GM18861 (cell line): ENCODE data around the gene BORCS5.
"Not testable (repeated sequence)": the region's sequence is repeated elsewhere in the genome, so short reads cannot be mapped to it uniquely, and the experiment has no call there.

Source experiments
- ATAC-seq: cut with Tn5 transposase; IDR thresholded peaks from one replicate; pipeline ENCODE4 v1.9.1; 2021; ENCODE audit not compliant: unreplicated experiment

BORCS5 gene

DNA sequence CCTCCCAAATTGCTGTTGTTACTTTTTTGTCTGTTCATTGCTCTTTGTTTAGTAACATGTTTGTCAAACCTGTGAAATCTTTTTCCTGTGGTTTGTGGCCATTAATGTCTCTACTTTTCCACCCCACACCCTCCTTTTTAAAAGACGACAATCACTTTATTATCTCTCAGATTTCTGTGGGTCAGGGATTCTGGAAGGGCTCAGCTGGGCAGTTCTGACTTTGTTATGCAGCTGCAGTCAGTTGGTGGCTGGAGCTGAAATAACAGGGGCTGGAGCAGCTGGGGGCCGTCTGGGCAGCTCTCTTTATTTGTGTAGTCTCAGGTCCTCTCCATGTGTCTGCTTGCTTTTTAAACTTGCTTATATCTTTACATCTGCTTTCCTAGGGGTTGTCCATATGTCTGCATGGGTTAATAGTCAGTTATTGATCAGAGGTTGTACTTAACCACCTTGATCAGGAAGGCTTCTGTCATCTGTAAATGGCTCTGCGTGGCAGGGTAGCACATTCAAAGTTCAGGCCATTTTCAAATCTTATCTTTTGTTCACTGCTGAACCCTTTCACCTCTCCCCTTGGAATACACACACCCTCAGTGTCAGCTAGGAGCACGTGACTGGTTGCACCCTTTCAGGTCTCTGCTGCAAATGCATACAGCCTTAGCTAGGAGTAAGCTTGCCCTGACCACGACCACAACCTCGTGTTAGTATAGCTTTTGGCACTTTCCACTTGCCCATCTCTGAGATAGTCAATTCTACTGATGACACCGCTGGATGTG lies 27.9 kb downstream of the BORCS5 start:
- ATAC-seq: no peak

DNA sequence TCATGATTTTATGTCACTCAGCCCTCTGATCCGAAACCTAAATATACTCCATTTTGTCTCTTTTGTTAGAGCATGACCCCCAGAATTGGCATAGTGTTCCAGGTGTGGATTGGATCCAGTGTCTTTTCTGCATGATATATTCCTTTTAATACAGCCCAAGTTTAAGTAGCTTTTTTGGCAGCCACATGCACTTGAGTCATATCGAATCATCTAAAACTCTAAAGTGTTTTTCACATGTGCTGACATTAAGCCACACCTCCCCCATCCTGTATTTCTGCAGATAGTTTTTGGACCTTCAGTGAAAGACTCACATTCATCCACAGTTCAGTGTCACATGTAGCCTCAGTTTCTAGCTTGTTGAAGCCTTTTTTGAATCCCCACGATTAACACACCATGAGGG lies 30.6 kb downstream of the BORCS5 start:
- no peak for ATAC-seq

DNA sequence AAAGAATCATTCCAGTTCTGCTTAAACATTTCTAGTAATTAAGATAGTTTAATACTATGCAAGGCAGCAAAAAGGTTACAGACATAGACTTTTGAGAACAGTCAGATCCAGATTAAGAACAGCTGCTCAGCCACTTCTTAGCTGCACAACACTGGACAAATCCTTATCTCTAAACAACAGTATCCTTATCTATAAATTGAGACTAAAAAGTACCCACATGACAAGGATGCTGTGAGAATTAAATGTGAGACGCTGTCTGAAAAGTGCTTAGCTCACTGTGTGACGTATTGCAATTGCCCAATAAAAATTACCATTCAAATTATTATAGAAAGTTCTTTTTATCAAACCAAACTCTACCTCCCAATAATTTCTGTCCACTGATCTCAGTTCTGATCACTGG lies 35.5 kb downstream of the BORCS5 start:
- ATAC-seq: no peak

DNA sequence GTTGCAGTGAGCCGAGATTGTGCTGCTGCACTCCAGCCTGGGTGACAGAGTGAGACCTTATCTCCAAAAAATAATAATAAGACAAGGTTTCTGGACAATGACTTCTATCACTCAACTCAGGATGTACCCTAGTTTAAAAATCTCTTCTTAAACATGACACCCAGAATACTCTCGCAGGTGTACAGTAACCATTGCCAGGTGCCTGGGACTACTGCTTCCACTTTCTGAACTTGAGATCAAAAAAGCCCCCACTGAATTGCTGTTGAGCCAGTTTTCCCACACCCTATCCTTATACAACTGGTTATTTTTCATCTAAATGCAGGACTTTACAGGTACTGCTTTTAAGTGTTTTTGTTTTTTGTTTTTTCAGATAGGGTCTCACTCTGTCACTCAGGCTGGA lies 36.3 kb downstream of the BORCS5 start:
- ATAC-seq: no peak

DNA sequence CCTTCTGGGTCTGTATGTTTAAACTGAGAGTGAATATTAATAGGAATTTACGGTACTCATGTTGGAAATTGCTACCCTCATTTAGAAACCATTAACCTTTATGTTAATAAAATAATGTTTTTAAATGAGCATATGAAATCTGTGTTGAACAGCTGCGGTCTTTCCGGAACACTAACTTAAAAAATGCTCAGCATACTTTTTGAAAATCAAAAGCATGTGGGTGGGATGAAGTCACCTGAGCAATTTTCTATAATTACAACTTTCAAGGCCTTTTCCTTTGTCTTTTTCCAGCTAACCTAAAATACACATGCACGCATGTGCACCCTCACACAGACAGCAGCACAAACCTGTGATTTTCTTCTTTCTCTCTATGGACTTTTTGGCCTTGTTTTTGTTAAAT lies 39.8 kb downstream of the BORCS5 start:
- no peak for ATAC-seq

DNA sequence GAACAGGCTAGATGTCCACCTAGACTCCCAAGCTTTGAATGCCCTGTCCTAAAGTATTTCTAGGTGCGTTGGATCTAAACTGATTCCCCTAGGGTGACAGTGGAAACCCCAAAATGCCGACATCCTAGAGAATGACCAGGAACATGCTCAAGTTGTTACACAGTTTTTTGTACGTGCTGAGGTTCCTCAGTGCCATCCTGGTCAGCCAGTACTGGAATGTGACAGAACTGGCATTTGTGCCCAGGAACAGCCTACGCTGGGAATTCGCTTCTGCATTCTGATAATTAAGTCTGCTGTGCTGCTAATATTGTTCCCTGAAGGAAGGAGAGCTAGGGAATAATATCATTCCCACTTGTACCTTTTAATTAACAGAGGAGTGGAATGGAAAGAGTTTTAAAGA lies 40.3 kb downstream of the BORCS5 start:
- no peak for ATAC-seq

DNA sequence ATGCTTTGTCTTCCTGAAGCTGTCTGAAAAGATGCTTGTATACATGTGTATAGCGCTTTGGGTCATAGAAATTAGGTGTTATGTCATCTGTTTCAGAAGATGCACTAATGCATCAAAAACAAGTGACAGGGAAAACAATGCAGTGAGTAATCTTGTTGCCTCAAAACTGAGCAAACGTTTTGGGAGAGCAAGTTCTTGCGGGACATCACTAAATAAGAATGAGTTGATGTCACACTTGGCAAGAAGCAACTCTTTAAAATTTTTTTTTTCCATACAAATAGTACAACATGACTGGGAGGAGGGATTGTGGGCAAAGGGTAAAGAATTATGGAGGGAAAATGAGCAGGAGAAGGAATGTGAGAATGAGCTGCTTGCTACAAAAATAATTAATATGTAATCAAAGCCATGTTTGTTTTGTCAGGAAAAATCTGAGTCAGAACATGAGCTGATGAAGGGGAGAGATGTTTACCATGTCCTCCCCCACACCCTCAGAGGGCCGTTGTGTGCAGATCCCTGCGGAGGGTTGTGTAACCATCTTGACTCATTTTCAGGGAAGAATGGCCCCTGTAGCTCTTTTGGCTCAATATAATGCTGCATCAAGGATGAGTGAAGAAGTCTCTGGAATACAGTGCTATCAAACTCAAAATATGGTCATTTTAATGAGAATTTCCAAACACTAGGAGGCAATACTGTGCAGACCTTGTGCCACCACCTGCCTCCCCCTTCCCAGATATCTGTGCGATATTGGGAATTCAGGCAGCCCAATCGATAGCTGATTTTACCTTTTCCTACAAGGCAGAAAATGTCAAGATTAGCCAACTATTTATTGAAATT lies 41.4 kb downstream of the BORCS5 start:
- no peak for ATAC-seq

DNA sequence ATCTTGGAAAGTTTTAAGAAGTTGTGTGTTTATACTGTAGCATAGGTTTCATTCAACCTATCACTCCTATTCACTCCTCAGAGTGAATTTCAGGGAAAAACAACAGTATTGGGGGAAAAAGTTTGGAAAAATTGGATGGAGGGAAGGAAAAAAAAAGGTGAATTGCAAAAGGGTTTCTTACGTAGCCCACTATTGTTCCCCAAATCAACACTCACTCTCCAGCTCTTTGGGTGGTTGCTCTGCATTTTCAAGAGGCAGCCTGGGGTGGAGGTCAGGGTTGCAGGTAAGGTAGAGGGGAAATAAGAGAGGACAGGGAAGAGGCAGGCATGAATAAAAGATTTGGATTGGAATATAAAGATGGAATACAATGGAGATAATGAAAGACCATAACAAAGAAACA lies 42.3 kb downstream of the BORCS5 start:
- ATAC-seq: no peak

DNA sequence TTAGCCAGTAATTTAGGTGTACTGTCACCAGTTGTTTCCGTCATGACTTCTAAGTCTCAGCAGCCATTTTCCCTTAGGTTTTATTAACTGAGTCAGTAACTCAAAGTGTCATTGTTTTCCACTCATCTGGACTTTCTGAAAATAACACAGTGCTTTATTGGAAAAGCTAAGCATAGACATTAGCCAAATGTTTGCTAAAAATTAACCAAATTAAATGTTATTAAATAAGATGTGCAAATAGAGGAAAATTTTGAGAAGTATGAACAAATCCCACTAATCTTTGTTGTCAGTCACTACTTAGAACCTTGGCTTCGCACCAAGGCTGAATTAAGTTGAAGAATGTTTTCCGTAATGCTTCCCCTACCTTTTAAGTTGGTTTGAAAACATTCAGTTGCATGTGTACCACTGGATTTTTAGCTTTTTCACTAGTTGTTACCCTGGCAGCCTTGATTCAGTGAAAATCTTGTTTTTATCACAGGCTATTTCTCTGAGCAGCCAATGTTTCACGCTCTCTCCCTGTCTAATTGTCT lies 43.0 kb downstream of the BORCS5 start:
- no peak for ATAC-seq

DNA sequence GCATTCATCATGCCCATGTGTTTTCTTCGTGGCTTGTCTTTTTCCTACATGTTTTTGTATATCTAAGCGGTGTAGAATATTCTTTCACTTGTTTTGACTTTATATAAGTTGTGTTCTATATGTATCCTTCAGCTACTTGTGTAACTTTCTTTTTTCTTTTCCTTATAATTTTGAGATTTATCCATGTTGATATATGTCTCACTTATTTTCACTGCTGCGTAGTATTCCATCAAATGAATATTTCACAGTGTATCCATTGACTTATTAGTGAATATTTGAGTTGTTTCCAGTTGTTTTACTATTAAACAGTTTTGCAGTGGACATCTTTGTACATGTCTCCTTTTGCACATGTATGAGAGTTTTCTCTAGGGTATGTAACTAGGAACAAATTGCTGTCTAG lies 43.9 kb downstream of the BORCS5 start:
- no peak for ATAC-seq

DNA sequence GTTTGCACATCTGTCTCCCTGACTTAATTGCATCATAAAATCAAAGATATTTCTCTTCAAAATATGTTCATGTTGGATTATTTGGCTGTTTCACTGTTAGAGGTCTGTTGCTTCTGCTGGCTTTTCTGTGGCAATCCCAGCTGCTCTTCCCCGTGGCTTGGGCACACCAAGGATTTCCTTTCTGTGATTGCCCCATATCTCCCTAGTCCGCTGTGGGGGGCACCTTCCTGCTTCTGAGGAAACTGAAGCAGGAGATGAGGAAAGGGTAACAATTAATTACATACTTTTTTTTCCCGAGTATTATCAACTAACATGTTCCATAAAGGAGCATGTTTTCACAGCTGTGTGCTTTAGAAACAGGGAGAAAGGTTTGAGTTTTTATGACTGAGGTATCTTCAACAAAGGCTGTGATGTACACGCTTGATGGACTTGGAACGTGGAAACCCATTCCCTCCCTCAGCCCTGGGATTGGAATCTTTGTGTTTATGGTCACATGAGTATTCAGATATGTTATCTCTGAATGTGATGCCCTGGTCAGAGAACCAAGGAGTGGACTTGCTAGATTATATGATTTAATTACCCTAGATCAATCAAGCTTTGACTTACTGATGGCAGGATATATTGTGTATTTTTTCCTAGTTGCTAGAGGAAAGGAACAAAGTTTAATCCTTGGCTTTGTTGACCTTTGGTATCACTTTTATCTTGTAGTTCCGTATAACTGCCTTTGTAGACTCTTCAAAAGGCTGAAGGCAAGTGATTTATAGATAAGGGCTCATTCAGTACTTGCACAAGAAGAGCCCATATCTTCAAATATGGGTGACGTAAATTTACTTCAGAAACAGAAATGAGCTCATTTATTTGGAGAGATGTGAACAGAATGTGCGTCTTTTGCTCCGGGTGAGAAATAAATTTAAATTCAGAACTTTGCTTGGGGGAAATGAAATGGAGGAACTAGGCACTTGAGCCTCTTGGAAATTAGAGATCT lies 46.7 kb downstream of the BORCS5 start:
- ATAC-seq: no peak

DNA sequence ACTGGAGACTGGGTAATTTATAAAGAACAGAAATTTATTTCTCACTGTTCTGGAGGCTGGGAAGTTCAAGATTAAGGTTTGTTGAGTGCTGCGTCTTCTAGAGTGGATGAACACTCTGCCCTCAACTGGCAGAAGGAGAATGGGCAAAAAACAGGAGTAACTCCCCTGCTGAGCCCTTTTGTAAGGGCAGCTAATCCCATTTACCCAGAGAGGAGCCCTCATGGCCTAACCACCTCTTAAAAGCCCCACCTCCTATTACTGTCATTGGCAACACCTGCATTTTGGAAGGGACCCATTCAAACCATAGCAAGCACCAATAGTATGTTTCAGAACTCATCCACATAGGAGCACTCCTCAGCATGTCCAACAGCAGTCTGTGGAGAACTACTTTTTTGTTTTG lies 47.4 kb downstream of the BORCS5 start:
- ATAC-seq: no peak

DNA sequence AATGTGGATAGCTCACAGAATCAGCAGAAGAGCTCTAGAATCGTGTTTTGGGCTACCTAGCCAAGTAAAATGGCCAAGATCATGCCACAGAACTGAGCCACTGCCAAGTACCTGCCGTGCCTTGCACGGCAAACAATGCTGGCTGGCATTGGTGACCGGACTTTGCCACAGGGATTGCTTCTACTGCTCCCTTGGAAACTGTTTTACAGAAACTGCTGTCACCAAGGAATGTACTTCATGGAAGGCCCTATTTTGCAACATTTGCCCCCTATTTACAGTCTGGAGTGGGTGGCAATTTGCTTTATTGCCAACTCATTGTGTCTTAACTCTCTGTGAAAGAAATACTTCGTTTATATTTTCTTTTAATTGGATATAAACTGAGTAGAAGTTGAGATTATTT lies 49.0 kb downstream of the BORCS5 start:
- no peak for ATAC-seq

DNA sequence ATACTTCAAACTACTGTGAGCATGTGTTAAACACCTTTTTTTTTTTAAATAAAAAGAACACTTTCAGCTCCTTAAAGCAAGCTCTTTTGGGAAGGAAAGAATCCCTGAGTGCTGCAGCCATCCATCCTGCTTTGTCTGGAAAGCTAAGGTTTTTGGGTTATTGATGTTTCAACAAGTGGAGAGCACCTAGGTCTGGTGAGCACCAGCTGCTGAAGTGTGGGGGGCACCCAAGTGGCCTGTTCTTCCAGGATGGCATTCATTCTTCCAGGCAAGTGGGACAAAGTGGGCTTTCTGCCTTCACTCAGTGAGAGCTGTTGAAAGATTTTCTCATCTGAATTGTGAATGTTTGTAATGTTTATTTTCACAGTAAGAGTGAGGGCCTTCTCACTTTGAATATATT lies 49.9 kb downstream of the BORCS5 start:
- ATAC-seq: no peak

DNA sequence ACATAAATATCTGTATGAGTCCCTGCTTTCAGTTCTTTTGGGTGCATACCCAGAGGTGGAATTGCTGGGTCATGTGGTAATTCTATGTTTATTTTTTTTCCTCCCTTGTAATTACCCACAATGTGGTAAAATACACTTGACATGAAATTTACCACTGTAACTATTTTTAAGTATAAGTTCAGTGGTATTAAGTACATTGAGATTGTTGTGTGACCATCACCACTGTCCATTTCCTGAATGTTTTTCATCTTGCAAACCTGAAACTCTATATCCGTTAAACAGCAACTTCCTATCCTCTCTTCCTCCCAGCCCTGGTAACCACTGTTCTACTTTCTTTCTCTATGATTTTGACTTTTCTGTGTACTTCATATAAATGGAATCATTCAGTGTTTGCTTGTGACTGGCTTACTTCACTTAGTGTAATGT lies 51.4 kb downstream of the BORCS5 start:
- peak; percentile 81 for ATAC-seq

DNA sequence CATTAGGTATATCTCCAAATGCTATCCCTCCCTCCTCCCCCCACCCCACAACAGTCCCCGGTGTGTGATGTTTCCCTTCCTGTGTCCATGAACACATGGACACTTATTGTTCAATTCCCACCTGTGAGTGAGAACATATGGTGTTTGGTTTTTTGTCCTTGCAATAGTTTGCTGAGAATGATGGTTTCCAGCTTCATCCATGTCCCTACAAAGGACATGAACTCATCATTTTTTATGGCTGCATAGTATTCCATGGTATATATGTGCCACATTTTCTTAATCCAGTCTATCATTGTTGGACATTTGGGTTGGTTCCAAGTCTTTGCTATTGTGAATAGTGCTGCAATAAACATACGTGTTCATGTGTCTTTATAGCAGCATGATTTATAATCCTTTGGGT lies 52.5 kb downstream of the BORCS5 start:
- not testable (repeated sequence) for ATAC-seq

DNA sequence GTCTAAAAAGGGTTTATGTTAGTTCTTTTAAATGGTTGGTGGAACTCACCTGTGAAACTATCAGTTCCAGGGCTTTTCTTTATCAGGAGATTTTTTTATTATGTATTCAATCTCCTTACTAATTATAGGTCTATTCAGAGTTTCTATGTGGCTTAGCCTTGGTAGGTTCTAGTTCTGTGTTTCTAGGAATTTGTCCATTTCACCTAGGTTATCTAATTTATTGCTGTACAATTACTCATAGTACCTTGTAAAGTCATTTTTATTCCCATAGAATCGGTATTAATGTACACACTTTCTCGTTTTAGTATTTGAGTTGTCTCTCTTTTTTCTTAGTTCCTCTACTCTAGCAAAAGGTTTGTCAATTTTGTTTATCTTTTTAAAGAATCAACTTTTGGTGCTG lies 59.0 kb downstream of the BORCS5 start:
- no peak for ATAC-seq

DNA sequence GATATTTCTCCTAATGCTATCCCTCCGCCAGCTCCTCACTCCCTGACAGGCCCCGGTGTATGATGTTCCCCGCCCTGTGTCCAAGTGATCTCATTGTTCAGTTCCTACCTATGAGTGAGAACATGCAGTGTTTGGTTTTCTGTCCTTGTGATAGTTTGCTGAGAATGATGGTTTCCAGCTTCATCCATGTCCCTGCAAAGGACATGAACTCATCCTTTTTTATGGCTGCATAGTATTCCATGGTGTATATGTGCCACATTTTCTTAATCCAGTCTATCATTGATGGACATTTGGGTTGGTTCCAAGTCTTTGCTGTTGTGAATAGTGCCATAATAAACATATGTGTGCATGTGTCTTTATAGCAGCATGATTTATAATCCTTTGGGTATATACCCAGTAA lies 62.3 kb downstream of the BORCS5 start:
- ATAC-seq: not testable (repeated sequence)

DNA sequence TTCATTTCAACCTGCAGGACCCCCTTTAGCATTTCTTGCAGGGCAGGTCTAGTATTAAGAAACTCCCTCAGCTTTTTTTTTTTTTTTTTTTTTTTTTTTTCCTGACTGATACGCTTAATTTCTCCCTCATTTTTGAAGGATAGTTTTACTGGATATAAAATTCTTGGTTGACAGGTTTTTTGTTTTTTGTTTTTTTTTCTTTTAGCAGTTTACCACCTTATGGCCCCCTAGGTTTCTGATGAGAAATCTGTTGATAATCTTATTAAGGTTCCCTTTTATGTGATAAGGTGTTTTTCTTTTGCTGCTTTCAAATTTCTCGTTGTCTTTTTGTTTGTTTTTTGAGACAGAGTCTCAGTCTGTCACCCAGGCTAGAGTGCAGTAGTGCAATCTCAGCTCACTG lies 66.5 kb downstream of the BORCS5 start:
- ATAC-seq: no peak

DNA sequence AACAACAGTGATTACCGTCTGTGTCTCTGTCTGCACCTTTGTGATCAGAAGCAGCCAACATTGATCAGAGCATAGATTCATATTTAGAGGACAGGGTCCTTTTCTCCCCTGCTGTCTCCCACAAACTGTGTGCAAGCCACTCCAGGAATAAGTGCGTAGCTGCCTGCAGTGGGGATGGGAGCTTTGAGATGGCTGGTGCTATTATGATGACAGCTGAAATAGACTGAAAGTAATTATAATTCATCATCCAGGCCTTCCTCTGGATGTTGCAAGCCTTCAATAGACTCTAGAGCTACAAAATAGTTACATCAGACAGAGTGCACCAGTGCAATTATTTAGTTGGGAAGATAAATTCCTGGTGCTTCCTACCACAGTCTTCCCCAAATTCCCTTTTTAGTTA lies 68.1 kb downstream of the BORCS5 start:
- ATAC-seq: no peak

DNA sequence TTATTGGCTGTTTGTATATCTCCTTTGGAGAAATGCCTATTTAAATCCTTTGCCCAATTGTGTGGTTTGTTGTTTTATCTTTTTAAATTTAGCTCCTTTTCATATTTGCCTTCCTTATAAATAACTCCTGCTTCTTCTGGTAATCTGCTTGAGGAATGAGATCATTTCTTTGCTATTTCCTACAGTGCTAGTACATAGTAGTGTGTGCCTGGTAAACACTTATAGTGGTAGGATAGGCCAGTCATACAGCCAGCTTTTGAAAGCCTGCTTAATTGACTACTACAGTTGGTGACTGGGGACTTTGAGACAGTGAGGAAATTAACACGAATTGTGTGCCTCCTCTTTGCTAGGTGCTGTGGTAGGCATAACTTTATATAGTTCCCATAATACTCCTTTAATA lies 68.7 kb downstream of the BORCS5 start:
- no peak for ATAC-seq
